H1 (cell line): ENCODE data around the gene ADGRL3. TPM values are rescaled to one million over a fixed set of nuclear protein-coding genes. Genes with fewer than 3 reads are reported as not detected.
"Not testable (repeated sequence)": the region's sequence is repeated elsewhere in the genome, so short reads cannot be mapped to it uniquely, and the experiment has no call there.

ENCODE experiments used
- CTCF ChIA-PET: fragments of 300-600 bp; sonication (Branson Sonifier 250); formaldehyde crosslinking; loops from one replicate; lab custom pipeline; 2021; ENCODE audit not compliant: partially characterized antibody; lab: Charles Lee
- POLR2A ChIA-PET: fragments of 300-600 bp; sonication (Branson Sonifier 250); formaldehyde crosslinking; loops from one replicate; lab custom pipeline; 2021; ENCODE audit warnings: inconsistent platforms; ENCODE audit not compliant: partially characterized antibody; lab: Charles Lee
- DNase-seq, 2 experiments: peaks; one replicate each; pipeline versions ENCODE4 v3.0.0 to v3.0.0-alpha.2; 2010 to 2022; ENCODE audit warnings: low spot score in 2 of 2, low read depth in 1 of 2, mixed read lengths in 1 of 2
- FAIRE-seq: peaks from 2 replicates; lab custom pipeline; 2011; peaks lifted over from hg19 to GRCh38; lab: Jason Lieb, UNC
- H2AFZ ChIP-seq: 2 replicates; pipeline ENCODE4 v1.8.1; 2012; ENCODE audit warnings: low read length, inconsistent platforms
- H2AK5ac ChIP-seq: 2 replicates; pipeline ENCODE4 v1.6.1; 2013; ENCODE audit warnings: low read depth, low read length
- H2BK120ac ChIP-seq: replicated peaks from 2 replicates; pipeline ENCODE3; 2013; ENCODE audit warnings: low read depth, low read length, inconsistent platforms
- H2BK12ac ChIP-seq: 2 replicates; pipeline ENCODE4 v1.6.1; 2013; ENCODE audit warnings: low read depth, low read length
- H2BK15ac ChIP-seq: 2 replicates; pipeline ENCODE4 v1.6.1; 2013; ENCODE audit warnings: low read length
- H2BK20ac ChIP-seq: 2 replicates; pipeline ENCODE4 v1.6.1; 2013; ENCODE audit warnings: low read length
- H2BK5ac ChIP-seq: 2 replicates; pipeline ENCODE4 v1.6.1; 2013; ENCODE audit warnings: low read depth, low read length
- H3K14ac ChIP-seq: 2 replicates; pipeline ENCODE4 v1.6.1; 2013; ENCODE audit warnings: inconsistent platforms; ENCODE audit not compliant: insufficient read length
- H3K18ac ChIP-seq: 2 replicates; pipeline ENCODE4 v1.6.1; 2013; ENCODE audit warnings: low read length; ENCODE audit errors: extremely low read depth
- H3K23ac ChIP-seq: 2 replicates; pipeline ENCODE4 v1.6.1; 2013; ENCODE audit warnings: inconsistent platforms; ENCODE audit not compliant: insufficient read length
- H3K23me2 ChIP-seq: 2 replicates; pipeline ENCODE4 v1.6.1; 2013; ENCODE audit warnings: low read depth, low read length
- H3K27ac ChIP-seq: 2 replicates; pipeline ENCODE4 v1.6.1; 2011; ENCODE audit warnings: low read depth, low read length, inconsistent platforms
- H3K27me3 ChIP-seq, 4 experiments: replicated peaks in 1 of 4; 1 replicate in 1 of 4; 2 replicates in 3 of 4; pipeline versions ENCODE4 v1.6.1 to v1.8.1; 2011 to 2013; ENCODE audit warnings: low read length in 3 of 4, mild to moderate bottlenecking in 3 of 4, inconsistent platforms in 2 of 4, mixed read lengths in 2 of 4, moderate library complexity in 1 of 4; ENCODE audit not compliant: control insufficient read depth in 3 of 4, insufficient read depth in 3 of 4; ENCODE audit errors: extremely low read depth in 1 of 4
- H3K36me3 ChIP-seq, 4 experiments: 2 replicates each; pipeline versions ENCODE4 v1.6.1 to v1.8.1; 2011 to 2013; ENCODE audit warnings: mild to moderate bottlenecking in 4 of 4, low read length in 3 of 4, moderate library complexity in 2 of 4, control low read depth in 1 of 4, inconsistent platforms in 1 of 4; ENCODE audit not compliant: insufficient read depth in 4 of 4, control insufficient read depth in 2 of 4
- H3K4ac ChIP-seq: replicated peaks from 2 replicates; pipeline ENCODE3; 2013; ENCODE audit warnings: low read length, low read depth, mixed read lengths, inconsistent platforms; ENCODE audit not compliant: insufficient read length
- H3K4me1 ChIP-seq, 4 experiments: replicated peaks in 1 of 4; 1 replicate in 1 of 4; 2 replicates in 3 of 4; pipeline versions ENCODE4 v1.6.1 to v1.8.1; 2011 to 2013; ENCODE audit warnings: low read length in 3 of 4, inconsistent platforms in 2 of 4, mixed read lengths in 1 of 4; ENCODE audit not compliant: insufficient read depth in 4 of 4, control insufficient read depth in 3 of 4
- H3K4me2 ChIP-seq, 2 experiments: 2 replicates each; pipeline versions ENCODE4 v1.6.1 to v1.8.1; 2011 to 2013; ENCODE audit warnings: low read depth in 2 of 2, low read length in 2 of 2, control low read depth in 1 of 2, inconsistent platforms in 1 of 2, mild to moderate bottlenecking in 1 of 2; ENCODE audit not compliant: insufficient read depth in 1 of 2
- H3K4me3 ChIP-seq, 4 experiments: fragments of 200-600, 300-600 bp in 1 of 4; sonication (generic), shearing (Covaris generic), sonication (Bioruptor Twin) in 1 of 4; 2 replicates each; pipeline versions ENCODE4 v1.5.1 to v1.8.1; 2011 to 2016; ENCODE audit warnings: low read length in 4 of 4, low read depth in 3 of 4, control low read depth in 2 of 4, inconsistent platforms in 2 of 4, mild to moderate bottlenecking in 2 of 4, mixed read lengths in 1 of 4, moderate library complexity in 1 of 4; ENCODE audit not compliant: insufficient read depth in 2 of 4; ENCODE audit errors: extremely low read depth in 1 of 4
- H3K56ac ChIP-seq: replicated peaks from 2 replicates; pipeline ENCODE3; 2013; ENCODE audit warnings: low read depth, mild to moderate bottlenecking, mixed read lengths, low read length, inconsistent platforms; ENCODE audit not compliant: insufficient read length
- H3K79me1 ChIP-seq: 2 replicates; pipeline ENCODE4 v1.6.1; 2013; ENCODE audit warnings: low read depth, low read length, control low read depth
- H3K79me2 ChIP-seq, 2 experiments: 2 replicates each; pipeline versions ENCODE4 v1.6.1 to v1.8.1; 2012 to 2013; ENCODE audit warnings: low read length in 2 of 2, mild to moderate bottlenecking in 2 of 2, inconsistent platforms in 1 of 2; ENCODE audit not compliant: insufficient read depth in 2 of 2, control insufficient read depth in 1 of 2
- H3K9ac ChIP-seq, 4 experiments: replicated peaks in 1 of 4; 1 replicate in 1 of 4; 2 replicates in 3 of 4; pipeline versions ENCODE4 v1.6.1 to v1.8.1; 2011 to 2013; ENCODE audit warnings: low read depth in 3 of 4, low read length in 3 of 4, control low read depth in 2 of 4, mild to moderate bottlenecking in 2 of 4, moderate library complexity in 2 of 4, inconsistent platforms in 1 of 4; ENCODE audit errors: extremely low read depth in 1 of 4
- H3K9me3 ChIP-seq, 2 experiments: 2 replicates each; pipeline versions ENCODE4 v1.6.1 to v1.8.1; 2012 to 2013; ENCODE audit warnings: mild to moderate bottlenecking in 2 of 2, moderate library complexity in 2 of 2, control low read depth in 1 of 2, inconsistent platforms in 1 of 2, low read depth in 1 of 2, low read length in 1 of 2, mixed read lengths in 1 of 2; ENCODE audit not compliant: insufficient read depth in 2 of 2
- H4K20me1 ChIP-seq, 2 experiments: replicated peaks in 1 of 2; 2 replicates each; pipeline versions ENCODE3 to v1.8.1; 2011 to 2013; ENCODE audit warnings: inconsistent platforms in 2 of 2, low read length in 2 of 2, mild to moderate bottlenecking in 1 of 2; ENCODE audit not compliant: insufficient read depth in 2 of 2, control insufficient read depth in 1 of 2
- H4K5ac ChIP-seq: 2 replicates; pipeline ENCODE4 v1.6.1; 2013; ENCODE audit warnings: low read length, low read depth, mixed read lengths, inconsistent platforms; ENCODE audit not compliant: insufficient read length
- H4K8ac ChIP-seq: 2 replicates; pipeline ENCODE4 v1.8.0; 2013; ENCODE audit warnings: mild to moderate bottlenecking, moderate library complexity, low read length, inconsistent platforms; ENCODE audit not compliant: insufficient read depth; ENCODE audit errors: extremely low read depth
- H4K91ac ChIP-seq: replicated peaks from 2 replicates; pipeline ENCODE3; 2013; ENCODE audit warnings: low read length, mixed read lengths, inconsistent platforms; ENCODE audit not compliant: insufficient read length
- GTF2F1 ChIP-seq: IDR thresholded peaks from 2 replicates; pipeline ENCODE4 v1.6.1; 2012; ENCODE audit warnings: low read depth, low read length, improper control_type of control experiment, borderline replicate concordance
- POLR2A ChIP-seq, 2 experiments: IDR thresholded peaks; 1 replicate in 1 of 2; 2 replicates in 1 of 2; pipeline ENCODE4 v1.6.1; 2011; ENCODE audit warnings: low read depth in 2 of 2, low read length in 2 of 2, mild to moderate bottlenecking in 2 of 2; ENCODE audit errors: control extremely low read depth in 1 of 2
- POLR2AphosphoS5 ChIP-seq: IDR thresholded peaks from 2 replicates; pipeline ENCODE4 v1.6.1; 2011; ENCODE audit warnings: low read depth, low read length
- WGBS, 2 experiments: shearing (Covaris generic) in 1 of 2; methylation state at CpG; one replicate each; pipeline versions ENCODE4 v1.1.6 to v1.1.7; 2013 to 2015; ENCODE audit warnings: low lambda C conversion rate in 2 of 2, mixed read lengths in 2 of 2, inconsistent platforms in 1 of 2, low coverage in 1 of 2, missing lambda C conversion rate in 1 of 2; ENCODE audit not compliant: insufficient replicate concordance in 2 of 2, insufficient coverage in 1 of 2, insufficient read length in 1 of 2; ENCODE audit errors: extremely low coverage in 1 of 2, missing lambda C conversion rate in 1 of 2; 5-methylcytosine and 5-hydroxymethylcytosine counted together
- polyA plus RNA-seq, 7 experiments: library from polyadenylated mRNA; depleted of rRNA in 3 of 7; stranded (reverse) in 5 of 7; unstranded in 2 of 7; fragments of >200 nt in 5 of 7; fragments of 200-250 nt in 2 of 7; gene quantifications; 1 replicate in 5 of 7; 2 replicates in 1 of 7; 4 replicates in 1 of 7; pipeline versions ENCODE4 v1.2.1 to v1.2.3, GENCODE V29; 2011 to 2013; ENCODE audit warnings: missing spikeins in 2 of 7, mixed read lengths in 2 of 7
- total RNA-seq: library from RNA; stranded (reverse); fragmentation: NEBNext Ultra II Directional; extraction: Animal tissue kit (Norgen Biotek cat#: 25700); gene quantifications from 2 replicates; pipeline ENCODE4 v1.2.1, GENCODE V29; 2021

Gene ADGRL3
- total and polyA plus RNA-seq, 2 of the 8 experiments (the other 6 are each of a cell fraction or from before 2014, with no cell fraction given), result 6.6 to 13.0 TPM

GRCh38 chr4:61759885-61760284 is 559.8 kb downstream of the ADGRL3 start:
- H3K56ac ChIP-seq, H4K8ac ChIP-seq, H2BK15ac ChIP-seq, H3K14ac ChIP-seq, H3K4me1 ChIP-seq, H2AFZ ChIP-seq, H3K23ac ChIP-seq, H4K91ac ChIP-seq, H3K4ac ChIP-seq, H3K79me1 ChIP-seq, DNase-seq, H2BK120ac ChIP-seq, CTCF ChIA-PET, H2BK12ac ChIP-seq, H3K23me2 ChIP-seq, H2BK5ac ChIP-seq, H4K20me1 ChIP-seq, H3K27ac ChIP-seq, H4K5ac ChIP-seq, H3K4me2 ChIP-seq, H2BK20ac ChIP-seq, H3K9ac ChIP-seq, H3K18ac ChIP-seq, H3K27me3 ChIP-seq, H3K4me3 ChIP-seq, H2AK5ac ChIP-seq, FAIRE-seq: not testable (repeated sequence)
- WGBS, 2 experiments, result 91% methylated on average over 4 of the region's 4 CpGs; no CpG with 5 or more reads in 1 of the 2 experiments
- Histone ChIP-seq H3K36me3 (peaks cover 28 to 57% (median 45%) of the 10 kb centered on the region in 4 experiments), H3K9me3 (peaks cover 65 to 67% of the 10 kb centered on the region in 2 experiments), H3K79me2 (peaks cover 0 to 16% of the 10 kb centered on the region in 2 experiments; a peak in 1 of 4 replicates)
- TF ChIP-seq GTF2F1 (peak; percentile 90), POLR2A (IDR thresholded peaks at IDR 0.05; ENCODE audit: control extremely low read depth in 1 of 2, low read depth in 2 of 2, low read length in 2 of 2) (peak; percentile 50; a peak in 2 of 3 replicates), POLR2AphosphoS5 (peak; percentile 60)
- POLR2A ChIA-PET, result interaction anchor here (0.8 to 5.0 kb wide), 8 partner anchors 10 to 321 kb away, joined by 3 to 37 read pairs (median 4); no protein-coding TSS in a partner anchor
